Measurements from ENCODE around the gene ATP1A2.

ATP1A2 gene

GRCh38 chr1:160154790-160155189, 39.2 kb downstream of the ATP1A2 start:
- no peaks in the 10 kb centered on the region for H3K27me3 ChIP-seq (ENCODE audit: control insufficient read depth, insufficient read depth, low read length)
- no peak overlapping the region for H3K27ac ChIP-seq (ENCODE audit: low read depth, low read length)
- no peak overlapping the region for H3K4me3 ChIP-seq (ENCODE audit: low read length)
- no peaks in the 10 kb centered on the region for H3K36me3 ChIP-seq (ENCODE audit: control insufficient read depth, insufficient read depth, low read length)
- no peak overlapping the region for H3K9ac ChIP-seq (ENCODE audit: low read length)
- no peaks in the 10 kb centered on the region for H3K4me1 ChIP-seq (ENCODE audit: control insufficient read depth, insufficient read depth, low read length)

GRCh38 chr1:160156361-160156760, 40.8 kb downstream of the ATP1A2 start:
- no peaks in the 10 kb centered on the region for H3K4me1 ChIP-seq (ENCODE audit: control insufficient read depth, insufficient read depth, low read length)
- H3K27ac ChIP-seq (ENCODE audit: low read depth, low read length), result no peak overlapping the region
- no peak overlapping the region for H3K4me3 ChIP-seq (ENCODE audit: low read length)
- no peaks in the 10 kb centered on the region for H3K27me3 ChIP-seq (ENCODE audit: control insufficient read depth, insufficient read depth, low read length)
- no peaks in the 10 kb centered on the region for H3K36me3 ChIP-seq (ENCODE audit: control insufficient read depth, insufficient read depth, low read length)
- no peak overlapping the region for H3K9ac ChIP-seq (ENCODE audit: low read length)

GRCh38 chr1:160157174-160157573, 41.6 kb downstream of the ATP1A2 start:
- H3K4me1 ChIP-seq (ENCODE audit: control insufficient read depth, insufficient read depth, low read length), result no peaks in the 10 kb centered on the region
- no peak overlapping the region for H3K27ac ChIP-seq (ENCODE audit: low read depth, low read length)
- no peak overlapping the region for H3K4me3 ChIP-seq (ENCODE audit: low read length)
- H3K27me3 ChIP-seq (ENCODE audit: control insufficient read depth, insufficient read depth, low read length), result no peaks in the 10 kb centered on the region
- no peaks in the 10 kb centered on the region for H3K36me3 ChIP-seq (ENCODE audit: control insufficient read depth, insufficient read depth, low read length)
- H3K9ac ChIP-seq (ENCODE audit: low read length), result no peak overlapping the region

GRCh38 chr1:160158031-160158430, 42.5 kb downstream of the ATP1A2 start:
- H3K36me3 ChIP-seq (ENCODE audit: control insufficient read depth, insufficient read depth, low read length), result no peaks in the 10 kb centered on the region
- H3K4me1 ChIP-seq (ENCODE audit: control insufficient read depth, insufficient read depth, low read length), result no peaks in the 10 kb centered on the region
- H3K27ac ChIP-seq (ENCODE audit: low read depth, low read length), result no peak overlapping the region
- H3K9ac ChIP-seq (ENCODE audit: low read length), result no peak overlapping the region
- H3K27me3 ChIP-seq (ENCODE audit: control insufficient read depth, insufficient read depth, low read length), result no peaks in the 10 kb centered on the region
- H3K4me3 ChIP-seq (ENCODE audit: low read length), result no peak overlapping the region

GRCh38 chr1:160158534-160158933, 43.0 kb downstream of the ATP1A2 start:
- H3K27me3 ChIP-seq (ENCODE audit: control insufficient read depth, insufficient read depth, low read length), result no peaks in the 10 kb centered on the region
- no peak overlapping the region for H3K27ac ChIP-seq (ENCODE audit: low read depth, low read length)
- H3K4me3 ChIP-seq (ENCODE audit: low read length), result no peak overlapping the region
- no peaks in the 10 kb centered on the region for H3K36me3 ChIP-seq (ENCODE audit: control insufficient read depth, insufficient read depth, low read length)
- H3K9ac ChIP-seq (ENCODE audit: low read length), result no peak overlapping the region
- no peaks in the 10 kb centered on the region for H3K4me1 ChIP-seq (ENCODE audit: control insufficient read depth, insufficient read depth, low read length)

GRCh38 chr1:160159846-160160245, 44.3 kb downstream of the ATP1A2 start:
- Histone ChIP-seq H3K36me3 (ENCODE audit: control insufficient read depth, insufficient read depth, low read length) (no peaks in the 10 kb centered on the region), H3K27me3 (ENCODE audit: control insufficient read depth, insufficient read depth, low read length) (no peaks in the 10 kb centered on the region), H3K4me3 (ENCODE audit: low read length) (no peak overlapping the region), H3K9ac (ENCODE audit: low read length) (no peak overlapping the region), H3K27ac (ENCODE audit: low read depth, low read length) (no peak overlapping the region), H3K4me1 (ENCODE audit: control insufficient read depth, insufficient read depth, low read length) (no peaks in the 10 kb centered on the region)

GRCh38 chr1:160161965-160162705, 46.6 kb downstream of the ATP1A2 start:
- no peaks in the 10 kb centered on the region for H3K27me3 ChIP-seq (ENCODE audit: control insufficient read depth, insufficient read depth, low read length)
- H3K4me3 ChIP-seq (ENCODE audit: low read length), result no peak overlapping the region
- H3K4me1 ChIP-seq (ENCODE audit: control insufficient read depth, insufficient read depth, low read length), result no peaks in the 10 kb centered on the region
- H3K27ac ChIP-seq (ENCODE audit: low read depth, low read length), result no peak overlapping the region
- H3K9ac ChIP-seq (ENCODE audit: low read length), result no peak overlapping the region
- no peaks in the 10 kb centered on the region for H3K36me3 ChIP-seq (ENCODE audit: control insufficient read depth, insufficient read depth, low read length)

GRCh38 chr1:160162931-160163330, 47.4 kb downstream of the ATP1A2 start:
- Histone ChIP-seq H3K27me3 (ENCODE audit: control insufficient read depth, insufficient read depth, low read length) (no peaks in the 10 kb centered on the region), H3K4me3 (ENCODE audit: low read length) (no peak overlapping the region), H3K4me1 (ENCODE audit: control insufficient read depth, insufficient read depth, low read length) (no peaks in the 10 kb centered on the region), H3K9ac (ENCODE audit: low read length) (no peak overlapping the region), H3K27ac (ENCODE audit: low read depth, low read length) (no peak overlapping the region), H3K36me3 (ENCODE audit: control insufficient read depth, insufficient read depth, low read length) (no peaks in the 10 kb centered on the region)

- H3K4me1 ChIP-seq (ENCODE audit: control insufficient read depth, insufficient read depth, low read length), result no peaks in the 10 kb centered on the region
- no peak overlapping the region for H3K4me3 ChIP-seq (ENCODE audit: low read length)
- H3K27ac ChIP-seq (ENCODE audit: low read depth, low read length), result no peak overlapping the region
- H3K9ac ChIP-seq (ENCODE audit: low read length), result no peak overlapping the region
- no peaks in the 10 kb centered on the region for H3K36me3 ChIP-seq (ENCODE audit: control insufficient read depth, insufficient read depth, low read length)
- no peaks in the 10 kb centered on the region for H3K27me3 ChIP-seq (ENCODE audit: control insufficient read depth, insufficient read depth, low read length)
Observed at GRCh38 chr1:160163615-160164014, 48.1 kb downstream of the ATP1A2 start.

- Histone ChIP-seq H3K36me3 (ENCODE audit: control insufficient read depth, insufficient read depth, low read length) (no peaks in the 10 kb centered on the region), H3K9ac (ENCODE audit: low read length) (no peak overlapping the region), H3K4me1 (ENCODE audit: control insufficient read depth, insufficient read depth, low read length) (no peaks in the 10 kb centered on the region), H3K4me3 (ENCODE audit: low read length) (no peak overlapping the region), H3K27me3 (ENCODE audit: control insufficient read depth, insufficient read depth, low read length) (no peaks in the 10 kb centered on the region), H3K27ac (ENCODE audit: low read depth, low read length) (no peak overlapping the region)
Observed at GRCh38 chr1:160164121-160164520, 48.6 kb downstream of the ATP1A2 start.

GRCh38 chr1:160166166-160166868, 50.8 kb downstream of the ATP1A2 start:
- Histone ChIP-seq H3K27ac (ENCODE audit: low read depth, low read length) (no peak overlapping the region), H3K4me1 (ENCODE audit: control insufficient read depth, insufficient read depth, low read length) (no peaks in the 10 kb centered on the region), H3K36me3 (ENCODE audit: control insufficient read depth, insufficient read depth, low read length) (no peaks in the 10 kb centered on the region), H3K9ac (ENCODE audit: low read length) (no peak overlapping the region), H3K27me3 (ENCODE audit: control insufficient read depth, insufficient read depth, low read length) (no peaks in the 10 kb centered on the region), H3K4me3 (ENCODE audit: low read length) (no peak overlapping the region)

- H3K4me3 ChIP-seq (ENCODE audit: low read length), result no peak overlapping the region
- no peaks in the 10 kb centered on the region for H3K27me3 ChIP-seq (ENCODE audit: control insufficient read depth, insufficient read depth, low read length)
- no peaks in the 10 kb centered on the region for H3K36me3 ChIP-seq (ENCODE audit: control insufficient read depth, insufficient read depth, low read length)
- H3K9ac ChIP-seq (ENCODE audit: low read length), result no peak overlapping the region
- no peak overlapping the region for H3K27ac ChIP-seq (ENCODE audit: low read depth, low read length)
- no peaks in the 10 kb centered on the region for H3K4me1 ChIP-seq (ENCODE audit: control insufficient read depth, insufficient read depth, low read length)
Observed at GRCh38 chr1:160167056-160167455, 51.5 kb downstream of the ATP1A2 start.

- no peak overlapping the region for H3K4me3 ChIP-seq (ENCODE audit: low read length)
- no peaks in the 10 kb centered on the region for H3K27me3 ChIP-seq (ENCODE audit: control insufficient read depth, insufficient read depth, low read length)
- H3K36me3 ChIP-seq (ENCODE audit: control insufficient read depth, insufficient read depth, low read length), result no peaks in the 10 kb centered on the region
- H3K4me1 ChIP-seq (ENCODE audit: control insufficient read depth, insufficient read depth, low read length), result no peaks in the 10 kb centered on the region
- H3K27ac ChIP-seq (ENCODE audit: low read depth, low read length), result no peak overlapping the region
- H3K9ac ChIP-seq (ENCODE audit: low read length), result no peak overlapping the region
Observed at GRCh38 chr1:160167580-160167979, 52.0 kb downstream of the ATP1A2 start.

Data from rectal smooth muscle tissue (tissue), 1 donor.